ENCODE results near the gene LEKR1.
A peak's percentile ranks its signal among the peaks of the same experiment; 100 is the strongest.
"Not testable (repeated sequence)": the region's sequence is repeated elsewhere in the genome, so short reads cannot be mapped to it uniquely, and the experiment has no call there.

Gene LEKR1

DNA sequence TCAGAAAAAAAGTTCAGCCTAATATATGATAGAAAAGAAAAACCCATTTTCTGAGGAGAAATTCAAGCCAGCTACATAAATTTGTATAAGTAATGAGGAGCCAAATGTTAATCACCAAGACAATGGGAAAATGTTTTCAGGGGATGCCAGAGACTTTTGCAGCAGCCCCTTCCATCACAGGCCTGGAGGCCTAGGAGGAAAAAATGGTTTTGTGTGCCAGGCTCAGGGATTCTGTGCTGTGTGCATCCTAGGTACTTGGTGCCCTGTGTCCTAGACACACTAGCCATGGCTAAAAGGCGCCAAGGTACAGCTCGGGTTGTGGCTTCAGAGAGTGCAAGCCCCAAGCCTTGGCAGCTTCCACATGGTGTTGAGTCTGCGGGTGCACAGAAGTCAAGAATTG lies 53.3 kb downstream of the LEKR1 start:
- H4K8ac ChIP-seq (ENCODE audit: low read length); H2BK120ac ChIP-seq (ENCODE audit: low read depth, low read length); H3K23ac ChIP-seq (ENCODE audit: low read length in 2 of 2); DNase-seq; H2BK15ac ChIP-seq (ENCODE audit: low read depth, poor library complexity, severe bottlenecking); H3K18ac ChIP-seq (ENCODE audit: low read depth in 1 of 2, low read length in 2 of 2); H2BK5ac ChIP-seq (ENCODE audit: low read depth, low read length, poor library complexity, severe bottlenecking); H3K79me1 ChIP-seq (replicated peaks; ENCODE audit: low read length, poor library complexity, severe bottlenecking); H2AFZ ChIP-seq (ENCODE audit: low read depth, low read length); H3K4me2 ChIP-seq (ENCODE audit: low read length, poor library complexity, severe bottlenecking); H3K4me1 ChIP-seq (ENCODE audit: control insufficient read depth, insufficient read depth, low read depth, low read length); H4K91ac ChIP-seq (ENCODE audit: low read length); H3K9ac ChIP-seq (ENCODE audit: low read length); H3K4ac ChIP-seq (ENCODE audit: low read depth in 1 of 2, low read length in 2 of 2); H3K27me3 ChIP-seq (ENCODE audit: control insufficient read depth in 1 of 2, insufficient read depth in 1 of 2, low read length in 2 of 2); H3K14ac ChIP-seq (ENCODE audit: low read length in 2 of 2); H3K27ac ChIP-seq (ENCODE audit: low read length, poor library complexity, severe bottlenecking); H3K36me3 ChIP-seq (ENCODE audit: control insufficient read depth in 1 of 2, insufficient read depth in 2 of 2, low read depth in 1 of 2, low read length in 2 of 2); H3K4me3 ChIP-seq (ENCODE audit: insufficient read depth in 1 of 2, low read depth in 1 of 2, low read length in 2 of 2); H2AK5ac ChIP-seq (ENCODE audit: low read length, severe bottlenecking); H2BK12ac ChIP-seq (ENCODE audit: low read length in 2 of 2): not testable (repeated sequence)
- H3K9me3 ChIP-seq (ENCODE audit: control insufficient read depth, low read length), result peaks cover 33% of the 10 kb centered on the region
- 87% methylated on average over 3 of the region's 3 CpGs for WGBS

DNA sequence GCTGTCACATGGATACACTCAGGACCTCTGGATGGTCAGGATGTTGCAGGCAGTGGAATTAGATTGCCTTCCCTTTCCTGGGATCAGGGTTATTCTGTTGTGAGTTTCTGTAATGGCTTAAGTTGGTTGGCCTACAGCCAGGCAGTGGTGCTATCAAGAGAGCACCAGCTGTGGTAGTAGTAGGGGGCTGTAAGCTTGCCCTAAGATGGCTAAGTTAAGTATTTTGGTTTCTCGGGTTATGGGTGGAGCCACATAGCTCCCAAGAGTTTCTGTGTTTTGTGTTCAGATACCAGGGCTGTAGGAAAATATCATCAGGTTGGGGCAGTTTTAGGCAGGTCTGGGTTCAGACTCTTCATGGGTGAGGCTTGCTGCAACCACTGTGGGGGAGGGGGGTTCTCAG lies 59.6 kb downstream of the LEKR1 start:
- Histone ChIP-seq H2BK12ac (ENCODE audit: low read length in 2 of 2) (no peak overlapping the region), H3K9ac (ENCODE audit: low read length) (no peak overlapping the region), H3K4me2 (ENCODE audit: low read length, poor library complexity, severe bottlenecking) (no peak overlapping the region), H3K14ac (ENCODE audit: low read length in 2 of 2) (no peak overlapping the region), H3K27me3 (ENCODE audit: control insufficient read depth in 1 of 2, insufficient read depth in 1 of 2, low read length in 2 of 2) (no peaks in the 10 kb centered on the region), H4K91ac (ENCODE audit: low read length) (no peak overlapping the region), H2BK5ac (ENCODE audit: low read depth, low read length, poor library complexity, severe bottlenecking) (no peak overlapping the region), H2AK5ac (ENCODE audit: low read length, severe bottlenecking) (no peak overlapping the region), H3K36me3 (ENCODE audit: control insufficient read depth in 1 of 2, insufficient read depth in 2 of 2, low read depth in 1 of 2, low read length in 2 of 2) (no peaks in the 10 kb centered on the region), H3K9me3 (ENCODE audit: control insufficient read depth, low read length) (peaks cover 10% of the 10 kb centered on the region), H3K79me1 (replicated peaks; ENCODE audit: low read length, poor library complexity, severe bottlenecking) (no peaks in the 10 kb centered on the region), H3K4me1 (ENCODE audit: control insufficient read depth, insufficient read depth, low read depth, low read length) (no peaks in the 10 kb centered on the region), H3K4me3 (ENCODE audit: insufficient read depth in 1 of 2, low read depth in 1 of 2, low read length in 2 of 2) (no peak overlapping the region), H3K27ac (ENCODE audit: low read length, poor library complexity, severe bottlenecking) (no peak overlapping the region), H2AFZ (ENCODE audit: low read depth, low read length) (no peak overlapping the region), H3K4ac (ENCODE audit: low read depth in 1 of 2, low read length in 2 of 2) (no peak overlapping the region), H2BK15ac (ENCODE audit: low read depth, poor library complexity, severe bottlenecking) (no peak overlapping the region), H3K23ac (ENCODE audit: low read length in 2 of 2) (no peak overlapping the region), H4K8ac (ENCODE audit: low read length) (no peak overlapping the region), H3K18ac (ENCODE audit: low read depth in 1 of 2, low read length in 2 of 2) (no peak overlapping the region), H2BK120ac (ENCODE audit: low read depth, low read length) (no peak overlapping the region)
- WGBS, result 89% methylated on average over 1 of the region's 1 CpG
- DNase-seq, result no peak

DNA sequence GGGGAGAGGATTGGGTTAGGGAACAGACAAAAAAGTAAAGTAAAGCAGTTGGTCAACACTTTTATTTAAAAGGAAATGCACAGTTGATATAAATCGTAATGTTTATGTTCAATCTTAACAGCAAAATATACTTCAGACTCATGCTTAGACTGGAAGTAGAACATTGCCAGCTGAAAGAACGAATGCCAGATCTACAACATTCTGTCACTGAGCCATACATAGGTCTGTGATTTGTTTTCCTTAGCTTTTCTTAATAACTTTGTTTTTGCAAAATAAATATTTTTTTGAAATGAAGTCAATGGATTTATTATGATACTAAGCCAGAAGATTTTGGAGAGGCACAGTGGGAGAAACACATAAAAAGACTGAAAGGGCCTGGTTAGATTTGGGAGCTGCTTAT lies 62.0 kb downstream of the LEKR1 start:
- Histone ChIP-seq H3K14ac (ENCODE audit: low read length in 2 of 2) (no peak overlapping the region), H3K27ac (ENCODE audit: low read length, poor library complexity, severe bottlenecking) (no peak overlapping the region), H3K18ac (ENCODE audit: low read depth in 1 of 2, low read length in 2 of 2) (no peak overlapping the region), H3K4ac (ENCODE audit: low read depth in 1 of 2, low read length in 2 of 2) (no peak overlapping the region), H3K79me1 (replicated peaks; ENCODE audit: low read length, poor library complexity, severe bottlenecking) (no peaks in the 10 kb centered on the region), H3K4me3 (ENCODE audit: insufficient read depth in 1 of 2, low read depth in 1 of 2, low read length in 2 of 2) (no peak overlapping the region), H3K36me3 (ENCODE audit: control insufficient read depth in 1 of 2, insufficient read depth in 2 of 2, low read depth in 1 of 2, low read length in 2 of 2) (no peaks in the 10 kb centered on the region), H3K4me2 (ENCODE audit: low read length, poor library complexity, severe bottlenecking) (no peak overlapping the region), H2BK5ac (ENCODE audit: low read depth, low read length, poor library complexity, severe bottlenecking) (no peak overlapping the region), H4K91ac (ENCODE audit: low read length) (no peak overlapping the region), H2AFZ (ENCODE audit: low read depth, low read length) (no peak overlapping the region), H3K9me3 (ENCODE audit: control insufficient read depth, low read length) (peaks cover 10% of the 10 kb centered on the region), H2BK120ac (ENCODE audit: low read depth, low read length) (no peak overlapping the region), H3K4me1 (ENCODE audit: control insufficient read depth, insufficient read depth, low read depth, low read length) (no peaks in the 10 kb centered on the region), H3K9ac (ENCODE audit: low read length) (no peak overlapping the region), H2AK5ac (ENCODE audit: low read length, severe bottlenecking) (no peak overlapping the region), H2BK12ac (ENCODE audit: low read length in 2 of 2) (no peak overlapping the region), H2BK15ac (ENCODE audit: low read depth, poor library complexity, severe bottlenecking) (no peak overlapping the region), H4K8ac (ENCODE audit: low read length) (no peak overlapping the region), H3K27me3 (ENCODE audit: control insufficient read depth in 1 of 2, insufficient read depth in 1 of 2, low read length in 2 of 2) (no peaks in the 10 kb centered on the region), H3K23ac (ENCODE audit: low read length in 2 of 2) (no peak overlapping the region)
- WGBS, result no CpG with 5 or more reads among the region's 2 CpGs
- DNase-seq, result peak; percentile 5

DNA sequence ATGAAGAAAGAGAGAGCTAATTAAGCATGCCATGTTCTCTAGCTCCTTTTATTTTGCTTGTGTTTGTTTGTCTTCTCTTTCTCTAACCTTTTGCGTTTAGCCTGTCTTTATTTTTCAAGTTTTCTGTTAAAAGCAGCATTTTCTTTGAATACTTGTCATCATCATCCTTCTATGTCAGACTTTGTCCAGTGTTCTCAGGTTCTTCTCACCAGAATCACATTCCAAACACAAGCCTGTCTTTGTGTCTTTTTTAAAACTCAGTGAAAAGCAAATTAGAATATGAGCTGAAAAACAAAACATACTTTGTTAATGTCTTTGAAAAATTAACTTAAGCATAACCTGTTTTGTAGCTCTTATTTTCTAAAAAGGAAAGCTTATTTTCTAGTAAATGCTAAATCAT lies 62.4 kb downstream of the LEKR1 start:
- Histone ChIP-seq H2BK12ac (ENCODE audit: low read length in 2 of 2) (no peak overlapping the region), H2BK5ac (ENCODE audit: low read depth, low read length, poor library complexity, severe bottlenecking) (no peak overlapping the region), H3K27me3 (ENCODE audit: control insufficient read depth in 1 of 2, insufficient read depth in 1 of 2, low read length in 2 of 2) (no peaks in the 10 kb centered on the region), H2BK120ac (ENCODE audit: low read depth, low read length) (no peak overlapping the region), H3K18ac (ENCODE audit: low read depth in 1 of 2, low read length in 2 of 2) (no peak overlapping the region), H3K14ac (ENCODE audit: low read length in 2 of 2) (no peak overlapping the region), H4K91ac (ENCODE audit: low read length) (no peak overlapping the region), H3K4ac (ENCODE audit: low read depth in 1 of 2, low read length in 2 of 2) (no peak overlapping the region), H2AFZ (ENCODE audit: low read depth, low read length) (no peak overlapping the region), H3K4me3 (ENCODE audit: insufficient read depth in 1 of 2, low read depth in 1 of 2, low read length in 2 of 2) (no peak overlapping the region), H2BK15ac (ENCODE audit: low read depth, poor library complexity, severe bottlenecking) (no peak overlapping the region), H3K36me3 (ENCODE audit: control insufficient read depth in 1 of 2, insufficient read depth in 2 of 2, low read depth in 1 of 2, low read length in 2 of 2) (no peaks in the 10 kb centered on the region), H3K79me1 (replicated peaks; ENCODE audit: low read length, poor library complexity, severe bottlenecking) (no peaks in the 10 kb centered on the region), H4K8ac (ENCODE audit: low read length) (no peak overlapping the region), H3K9ac (ENCODE audit: low read length) (no peak overlapping the region), H3K23ac (ENCODE audit: low read length in 2 of 2) (no peak overlapping the region), H3K4me2 (ENCODE audit: low read length, poor library complexity, severe bottlenecking) (no peak overlapping the region), H3K9me3 (ENCODE audit: control insufficient read depth, low read length) (peaks cover 11% of the 10 kb centered on the region), H3K4me1 (ENCODE audit: control insufficient read depth, insufficient read depth, low read depth, low read length) (no peaks in the 10 kb centered on the region), H3K27ac (ENCODE audit: low read length, poor library complexity, severe bottlenecking) (no peak overlapping the region), H2AK5ac (ENCODE audit: low read length, severe bottlenecking) (no peak overlapping the region)
- no peak for DNase-seq
- WGBS, result 69% methylated on average over 1 of the region's 1 CpG

Data from mesenchymal stem cell (in vitro differentiated cells and primary cell).